Large intestine (tissue), 3 donors: ENCODE data around the gene ABI3BP. TPM values are rescaled to one million over a fixed set of nuclear protein-coding genes. Genes with fewer than 3 reads are reported as not detected.

Experiments
- DNase-seq, 2 donors: peaks; one replicate each; pipeline versions ENCODE4 v3.0.0 to v3.0.0-alpha.2; 2013
- H3K27ac ChIP-seq: one replicate; pipeline ENCODE4 v1.5.1; 2013; ENCODE audit warnings: low read length
- H3K27me3 ChIP-seq: 2 replicates; pipeline ENCODE4 v1.6.1; 2013; ENCODE audit warnings: low read length; ENCODE audit not compliant: control insufficient read depth, insufficient read depth
- H3K36me3 ChIP-seq: 2 replicates; pipeline ENCODE4 v1.6.1; 2013; ENCODE audit warnings: low read length; ENCODE audit not compliant: control insufficient read depth, insufficient read depth
- H3K4me1 ChIP-seq: one replicate; pipeline ENCODE4 v1.6.1; 2013; ENCODE audit warnings: low read length; ENCODE audit not compliant: control insufficient read depth, insufficient read depth
- H3K4me3 ChIP-seq: one replicate; pipeline ENCODE4 v1.5.1; 2013; ENCODE audit warnings: low read length
- H3K9me3 ChIP-seq: one replicate; pipeline ENCODE4 v1.6.1; 2013; ENCODE audit warnings: mild to moderate bottlenecking, low read depth, low read length, moderate library complexity; ENCODE audit not compliant: control insufficient read depth
- WGBS: methylation state at CpG from one replicate; pipeline ENCODE4 v1.1.5; 2013; ENCODE audit warnings: low lambda C conversion rate; ENCODE audit not compliant: insufficient coverage; 5-methylcytosine and 5-hydroxymethylcytosine counted together
- polyA plus RNA-seq: library from polyadenylated mRNA; unstranded; fragments of 120-200 nt; gene quantifications from one replicate; pipeline ENCODE4 v1.2.1, GENCODE V29; 2013

The ABI3BP gene
- polyA plus RNA-seq, 1 donor, result 75.9 TPM

DNA sequence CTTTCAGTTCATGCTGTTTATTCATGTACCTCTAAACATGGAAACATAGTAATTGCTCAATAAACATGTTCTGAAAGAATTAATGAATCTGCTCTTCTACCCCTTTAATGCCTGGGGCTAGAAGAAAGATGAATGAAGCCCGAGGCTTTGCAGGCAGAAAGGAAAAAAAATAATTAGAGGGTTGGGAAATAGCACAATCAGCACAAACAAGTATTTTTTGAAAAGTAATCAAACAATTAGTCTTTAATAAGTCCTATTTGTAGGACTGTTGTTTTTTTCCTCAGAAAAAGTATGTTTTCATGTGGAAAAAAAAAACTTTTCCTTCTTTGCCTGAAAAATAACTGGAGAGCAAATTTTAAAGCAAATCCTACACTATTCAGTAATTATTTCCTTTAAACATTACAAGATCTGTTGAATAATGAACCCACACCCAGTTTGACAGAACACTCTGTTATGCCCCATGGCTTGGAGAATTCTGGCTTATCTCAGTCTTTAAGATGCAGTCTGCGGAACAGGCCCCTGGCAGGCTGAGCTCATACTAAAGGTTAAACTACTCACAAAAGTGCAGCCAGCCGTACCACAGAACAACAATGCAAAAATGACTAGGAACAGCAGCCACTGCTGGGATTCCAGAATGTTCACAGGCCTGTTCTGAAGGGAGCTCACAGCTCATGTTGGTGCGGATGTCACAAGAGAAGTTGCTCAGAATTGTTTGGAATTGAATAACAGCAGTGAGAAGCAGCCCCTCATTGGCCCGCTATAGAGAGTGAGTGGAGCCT, 79.2 kb downstream of the ABI3BP start:
- no peaks in the 10 kb centered on the region for H3K27me3 ChIP-seq
- no peak for DNase-seq
- 79% methylated on average over 2 of the region's 5 CpGs for WGBS
- no peaks in the 10 kb centered on the region for H3K36me3 ChIP-seq
- H3K4me1 ChIP-seq, result no peaks in the 10 kb centered on the region
- H3K9me3 ChIP-seq, result no peaks in the 10 kb centered on the region
- no peak overlapping the region for H3K4me3 ChIP-seq
- H3K27ac ChIP-seq, result no peak overlapping the region

DNA sequence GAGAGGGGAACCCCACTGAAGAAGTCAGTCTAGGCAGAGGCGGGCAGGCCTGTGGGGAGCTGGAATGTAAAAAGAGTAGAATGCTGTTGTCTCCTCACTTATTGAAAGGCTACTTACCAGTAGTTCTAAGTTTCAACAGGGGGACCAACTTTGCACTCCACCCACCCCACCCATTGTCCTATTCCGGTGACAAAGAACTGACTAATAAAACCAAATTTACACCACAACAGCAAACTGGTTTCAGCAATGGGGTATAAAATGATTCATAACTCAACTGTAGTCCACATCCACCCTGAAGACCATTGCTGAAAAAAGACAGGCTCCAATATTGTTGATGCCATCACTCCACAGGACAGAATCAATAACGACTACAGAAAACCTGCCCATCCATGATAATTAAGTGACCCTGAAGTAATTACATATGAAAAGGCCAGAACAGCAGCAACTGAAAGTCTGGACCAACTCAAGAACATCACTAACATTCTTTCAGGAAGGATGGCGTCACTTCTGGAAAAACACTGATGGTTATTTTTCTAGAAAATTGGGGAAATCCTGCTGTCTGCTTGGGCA, 80.2 kb downstream of the ABI3BP start:
- H3K9me3 ChIP-seq, result no peaks in the 10 kb centered on the region
- 100% methylated on average over 1 of the region's 4 CpGs for WGBS
- H3K27me3 ChIP-seq, result no peaks in the 10 kb centered on the region
- no peak overlapping the region for H3K27ac ChIP-seq
- H3K4me3 ChIP-seq, result no peak overlapping the region
- H3K4me1 ChIP-seq, result no peaks in the 10 kb centered on the region
- DNase-seq, result no peak
- no peaks in the 10 kb centered on the region for H3K36me3 ChIP-seq

DNA sequence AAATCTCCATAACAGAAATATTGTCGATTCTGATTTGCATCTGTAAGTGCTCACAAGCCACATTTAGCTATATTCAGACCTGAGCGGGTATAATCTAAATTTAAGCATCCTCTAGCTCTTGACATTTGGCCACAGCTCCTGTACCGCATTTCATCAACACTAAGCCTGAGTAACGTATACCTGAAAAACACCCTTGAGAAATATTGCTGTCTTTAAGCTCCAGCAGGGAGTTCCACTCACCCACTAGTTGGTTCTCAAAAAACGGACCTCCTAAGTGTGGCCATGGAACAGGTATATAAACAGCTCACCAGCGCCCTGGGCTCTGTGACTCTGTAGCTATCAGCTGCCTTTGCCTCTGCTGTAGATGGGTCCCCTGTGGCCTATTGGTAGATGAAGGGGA, 80.7 kb downstream of the ABI3BP start:
- Histone ChIP-seq H3K27ac (no peak overlapping the region), H3K4me3 (no peak overlapping the region), H3K4me1 (no peaks in the 10 kb centered on the region), H3K27me3 (no peaks in the 10 kb centered on the region), H3K36me3 (no peaks in the 10 kb centered on the region), H3K9me3 (no peaks in the 10 kb centered on the region)
- 100% methylated on average over 1 of the region's 6 CpGs for WGBS
- no peak for DNase-seq

DNA sequence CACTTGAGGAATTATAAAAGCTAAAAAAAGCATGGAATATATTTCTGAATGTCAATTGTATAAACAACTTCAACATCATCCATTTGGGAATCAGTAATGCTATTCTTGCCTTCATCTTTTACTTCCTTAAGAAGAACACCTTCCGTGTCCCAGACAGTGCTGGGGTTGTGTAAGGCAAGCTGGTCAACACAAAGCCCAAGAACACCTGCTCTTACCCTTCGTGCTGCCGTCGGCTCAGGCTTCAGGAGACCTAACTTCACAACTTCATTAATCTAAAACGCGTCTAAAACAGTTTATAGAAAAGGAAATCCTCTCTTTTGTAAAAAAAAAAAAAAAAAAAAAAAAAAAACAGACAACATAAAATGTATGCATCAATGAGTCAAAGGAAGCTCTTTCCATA, 81.3 kb downstream of the ABI3BP start:
- no peak for DNase-seq
- Histone ChIP-seq H3K36me3 (no peaks in the 10 kb centered on the region), H3K27me3 (no peaks in the 10 kb centered on the region), H3K4me1 (no peaks in the 10 kb centered on the region), H3K27ac (no peak overlapping the region), H3K9me3 (no peaks in the 10 kb centered on the region), H3K4me3 (no peak overlapping the region)
- WGBS, result 84% methylated on average over 4 of the region's 6 CpGs

DNA sequence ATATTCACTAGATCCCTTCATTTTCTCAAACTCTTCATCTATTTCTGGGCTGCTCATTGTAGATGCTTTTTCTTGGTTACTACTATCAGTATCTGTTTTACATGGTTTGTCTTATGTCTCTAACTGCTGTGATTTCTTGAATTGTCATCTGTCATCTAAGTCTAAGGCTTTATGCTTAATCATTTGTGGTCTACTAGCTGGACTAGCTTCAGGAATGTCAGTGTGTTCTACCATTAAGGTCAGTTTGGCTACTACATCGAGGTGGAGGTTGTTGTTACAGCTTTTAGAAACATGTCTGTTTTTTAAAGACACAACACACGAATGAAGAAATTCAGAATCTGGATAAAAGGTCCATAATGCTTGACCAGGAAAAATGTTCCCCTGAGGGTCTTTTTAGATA, 82.2 kb downstream of the ABI3BP start:
- no CpG with 5 or more reads among the region's 2 CpGs for WGBS
- no peak for DNase-seq
- Histone ChIP-seq H3K27ac (no peak overlapping the region), H3K4me1 (no peaks in the 10 kb centered on the region), H3K27me3 (no peaks in the 10 kb centered on the region), H3K4me3 (no peak overlapping the region), H3K36me3 (no peaks in the 10 kb centered on the region), H3K9me3 (no peaks in the 10 kb centered on the region)

DNA sequence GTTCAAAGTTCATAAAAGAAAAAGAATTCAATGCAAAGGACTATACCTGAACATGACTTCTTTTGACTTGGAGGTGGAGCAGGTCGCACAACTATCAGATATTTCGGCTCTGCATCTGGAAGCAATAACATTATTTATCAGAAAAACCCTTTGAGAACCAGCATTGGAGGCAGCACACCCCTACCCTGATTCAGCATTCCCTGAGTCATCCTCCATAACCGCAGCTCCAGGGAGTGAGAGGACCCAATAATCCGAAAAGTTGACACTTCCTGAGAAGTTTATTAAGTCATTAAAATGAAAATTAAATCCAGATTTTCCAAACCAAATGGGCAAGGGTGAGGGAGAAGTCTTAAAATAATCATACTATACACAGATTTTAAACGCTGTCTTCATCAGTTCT, 90.6 kb downstream of the ABI3BP start:
- Histone ChIP-seq H3K4me1 (no peaks in the 10 kb centered on the region), H3K4me3 (no peak overlapping the region), H3K27ac (no peak overlapping the region), H3K9me3 (no peaks in the 10 kb centered on the region), H3K27me3 (no peaks in the 10 kb centered on the region), H3K36me3 (no peaks in the 10 kb centered on the region)
- 83% methylated on average over 1 of the region's 5 CpGs for WGBS
- DNase-seq, result no peak

DNA sequence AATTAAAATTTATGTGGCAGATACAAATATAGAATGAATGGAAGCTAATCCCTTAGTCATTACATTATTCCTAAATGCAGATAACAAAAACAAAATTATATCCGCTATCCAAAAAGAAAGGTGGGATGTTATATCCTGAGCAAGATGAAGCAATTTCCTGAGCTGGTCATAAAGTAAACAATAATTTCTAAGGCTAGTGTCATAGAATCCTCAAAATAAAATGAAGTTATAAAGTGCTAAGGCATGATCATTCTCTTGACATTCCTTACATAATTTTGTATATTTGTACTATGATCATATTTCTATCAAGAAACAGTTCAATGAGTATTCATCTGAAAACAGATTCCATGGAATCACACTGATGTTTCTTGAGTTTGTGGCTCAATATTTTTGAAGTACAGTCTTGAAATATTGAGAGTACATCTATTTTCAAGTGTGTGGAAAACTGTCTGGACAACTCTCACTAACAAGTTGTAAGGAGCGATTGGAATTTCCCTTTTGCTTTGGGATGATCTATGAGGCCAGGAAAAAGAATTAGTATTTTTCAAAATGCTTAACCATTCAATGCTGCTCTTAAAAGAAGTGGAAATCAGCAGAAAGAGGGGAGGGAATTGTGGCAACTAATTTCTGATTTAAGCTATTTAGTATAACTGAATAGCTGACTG, 92.4 kb downstream of the ABI3BP start:
- Histone ChIP-seq H3K36me3 (no peaks in the 10 kb centered on the region), H3K4me1 (no peaks in the 10 kb centered on the region), H3K27ac (no peak overlapping the region), H3K27me3 (no peaks in the 10 kb centered on the region), H3K4me3 (no peak overlapping the region), H3K9me3 (no peaks in the 10 kb centered on the region)
- 86% methylated on average over 1 of the region's 2 CpGs for WGBS
- DNase-seq, result no peak

DNA sequence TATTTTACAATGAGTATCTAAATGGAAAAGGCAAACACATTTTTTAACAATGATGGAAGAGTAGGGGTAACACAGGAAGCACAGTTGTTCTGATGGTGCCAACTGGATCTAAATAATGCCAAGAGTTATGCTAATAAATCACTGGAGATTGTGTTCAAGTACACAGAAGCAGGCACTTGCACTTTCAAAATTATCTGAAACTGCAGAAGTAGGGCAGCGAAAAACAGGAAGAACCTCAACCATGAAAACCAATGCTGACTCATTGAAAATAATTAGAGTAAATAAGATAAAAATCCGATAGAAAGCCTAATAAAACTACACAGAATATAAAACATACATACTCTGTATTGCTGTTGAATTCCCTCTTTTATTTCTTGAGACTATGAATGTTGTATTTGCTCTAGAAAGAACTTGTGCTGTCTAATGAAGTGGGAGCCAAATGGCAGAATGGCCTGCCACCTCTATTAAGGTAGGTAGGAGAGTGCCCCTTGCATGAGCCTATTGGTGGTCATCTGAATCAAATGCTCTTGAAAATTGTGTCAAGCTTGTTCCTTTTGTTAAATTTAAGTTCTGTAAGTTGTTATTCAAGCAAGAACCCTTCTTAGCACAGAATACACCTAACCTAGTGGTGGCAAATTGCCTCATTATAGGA, 93.7 kb downstream of the ABI3BP start:
- H3K36me3 ChIP-seq, result no peaks in the 10 kb centered on the region
- H3K4me1 ChIP-seq, result no peaks in the 10 kb centered on the region
- 71% methylated on average over 2 of the region's 2 CpGs for WGBS
- H3K27me3 ChIP-seq, result no peaks in the 10 kb centered on the region
- H3K4me3 ChIP-seq, result no peak overlapping the region
- no peak overlapping the region for H3K27ac ChIP-seq
- no peak for DNase-seq
- H3K9me3 ChIP-seq, result no peaks in the 10 kb centered on the region

DNA sequence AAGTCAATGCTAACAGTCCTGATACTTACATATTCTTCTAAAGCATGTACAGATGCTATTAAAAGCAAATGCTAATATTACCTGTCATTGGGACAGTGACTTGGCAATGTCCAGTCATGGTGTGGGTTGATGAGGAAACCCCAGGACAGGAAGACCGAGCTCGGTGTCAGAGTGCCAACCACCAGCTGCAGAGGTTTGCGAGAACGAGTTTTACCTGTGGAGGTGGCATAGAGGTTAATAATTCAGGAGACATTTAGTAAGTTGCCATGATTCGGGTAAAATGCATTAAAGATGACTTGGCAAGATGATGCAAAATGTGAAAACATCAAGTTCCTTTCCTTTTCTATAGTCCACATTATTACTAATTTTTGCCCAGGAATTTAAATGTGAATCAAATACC, 94.5 kb downstream of the ABI3BP start:
- Histone ChIP-seq H3K4me3 (no peak overlapping the region), H3K27ac (no peak overlapping the region), H3K36me3 (no peaks in the 10 kb centered on the region), H3K4me1 (no peaks in the 10 kb centered on the region), H3K27me3 (no peaks in the 10 kb centered on the region), H3K9me3 (no peaks in the 10 kb centered on the region)
- WGBS, result no CpG with 5 or more reads among the region's 5 CpGs
- DNase-seq, result no peak

DNA sequence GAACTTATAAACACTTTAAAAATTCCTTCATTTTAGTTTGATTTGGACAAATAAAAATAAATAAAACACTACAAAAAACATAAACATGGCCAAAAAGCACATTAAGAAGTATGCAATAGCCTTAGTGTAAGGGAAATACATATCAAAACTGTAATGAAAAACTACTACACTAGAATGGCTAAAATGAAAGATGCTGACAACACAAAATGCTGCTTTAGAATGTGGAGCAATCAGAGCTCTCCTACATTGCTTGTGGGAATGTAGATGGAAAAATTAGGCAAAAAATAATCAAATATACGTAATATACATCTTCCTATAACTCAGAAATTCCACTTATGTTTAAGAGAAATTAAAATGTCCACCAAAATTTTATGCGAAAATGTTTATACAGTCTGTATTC, 96.2 kb downstream of the ABI3BP start:
- no peak for DNase-seq
- no peaks in the 10 kb centered on the region for H3K9me3 ChIP-seq
- no peaks in the 10 kb centered on the region for H3K4me1 ChIP-seq
- no peak overlapping the region for H3K27ac ChIP-seq
- no peak overlapping the region for H3K4me3 ChIP-seq
- 86% methylated on average over 1 of the region's 2 CpGs for WGBS
- H3K36me3 ChIP-seq, result no peaks in the 10 kb centered on the region
- no peaks in the 10 kb centered on the region for H3K27me3 ChIP-seq
